HG03045 (cell line): ENCODE results near the gene PDE4A.
"Not testable (repeated sequence)": the region's sequence is repeated elsewhere in the genome, so short reads cannot be mapped to it uniquely, and the experiment has no call there.

ENCODE experiments used
- ATAC-seq: cut with Tn5 transposase; IDR thresholded peaks from one replicate; pipeline ENCODE4 v1.9.1; 2021; ENCODE audit warnings: mild to moderate bottlenecking, moderate library complexity; ENCODE audit not compliant: unreplicated experiment

PDE4A gene

GRCh38 chr19:10420444-10421239 is at the start of gene PDE4A:
PDE4A (plus strand) TSS chr19:10420538; CDS start chr19:10420765, 227 bp downstream.
- ATAC-seq, result no peak

- no peak for ATAC-seq
Measured at GRCh38 chr19:10372690-10373089, 47.6 kb upstream of the PDE4A start.

- ATAC-seq, result no peak
Measured at GRCh38 chr19:10374931-10375330, 45.4 kb upstream of the PDE4A start.

GRCh38 chr19:10377140-10377640 is 43.1 kb upstream of the PDE4A start:
- ATAC-seq, result not testable (repeated sequence)

GRCh38 chr19:10378124-10378523 is 42.2 kb upstream of the PDE4A start:
- ATAC-seq, result no peak

GRCh38 chr19:10379880-10380312 is 40.4 kb upstream of the PDE4A start:
- ATAC-seq, result no peak

GRCh38 chr19:10380313-10381102 is 39.8 kb upstream of the PDE4A start, which contains the start of gene TYK2:
TYK2 (minus strand) TSS chr19:10380572; CDS start chr19:10378406, 2,166 bp downstream.
- peak; percentile 96 for ATAC-seq

- not testable (repeated sequence) for ATAC-seq
Measured at GRCh38 chr19:10383223-10383499, 37.2 kb upstream of the PDE4A start.

- ATAC-seq, result no peak
Measured at GRCh38 chr19:10384580-10384979, 35.8 kb upstream of the PDE4A start.

GRCh38 chr19:10388957-10389356 is 31.4 kb upstream of the PDE4A start:
- no peak for ATAC-seq

- ATAC-seq, result no peak
Measured at GRCh38 chr19:10389863-10390262, 30.5 kb upstream of the PDE4A start.

- ATAC-seq, result no peak
Measured at GRCh38 chr19:10390652-10391286, 29.6 kb upstream of the PDE4A start.

- ATAC-seq, result no peak
Measured at GRCh38 chr19:10392120-10392519, 28.2 kb upstream of the PDE4A start.

GRCh38 chr19:10393137-10393536 is 27.2 kb upstream of the PDE4A start:
- ATAC-seq, result no peak

- ATAC-seq, result no peak
Measured at GRCh38 chr19:10395003-10395402, 25.3 kb upstream of the PDE4A start.

- no peak for ATAC-seq
Measured at GRCh38 chr19:10395436-10395835, 24.9 kb upstream of the PDE4A start.

GRCh38 chr19:10395917-10396316 is 24.4 kb upstream of the PDE4A start:
- ATAC-seq, result no peak

- ATAC-seq, result no peak
Measured at GRCh38 chr19:10398819-10399218, 21.5 kb upstream of the PDE4A start.

GRCh38 chr19:10399340-10399739 is 21.0 kb upstream of the PDE4A start:
- not testable (repeated sequence) for ATAC-seq

GRCh38 chr19:10399878-10400277 is 20.5 kb upstream of the PDE4A start:
- no peak for ATAC-seq

GRCh38 chr19:10402441-10403038 is 17.8 kb upstream of the PDE4A start:
- no peak for ATAC-seq
